Measurements from ENCODE around the gene LRRC26.

LRRC26 gene

GRCh38 chr9:137168904-137169856, 671 bp downstream of the LRRC26 start:
- H3K9ac ChIP-seq (ENCODE audit: low read depth, low read length), result no peak overlapping the region
- no peaks in the 10 kb centered on the region for H3K4me1 ChIP-seq (ENCODE audit: insufficient read depth, low read length)
- ATAC-seq (ENCODE audit: insufficient read depth, low read depth) (no peak), DNase-seq (no peak)
- peaks cover 10% of the 10 kb centered on the region for H4K20me1 ChIP-seq (ENCODE audit: insufficient read depth, low read length)
- H2AFZ ChIP-seq (ENCODE audit: low read depth, low read length), result no peak overlapping the region
- H3K9me3 ChIP-seq (ENCODE audit: insufficient read depth, low read length, severe bottlenecking), result no peaks in the 10 kb centered on the region
- peaks cover 28% of the 10 kb centered on the region for H3K27me3 ChIP-seq (ENCODE audit: insufficient read depth, low read length, poor library complexity)
- no peak for TF ChIP-seq EZH2 (IDR thresholded peaks at IDR 0.05; ENCODE audit: borderline replicate concordance, low read depth, low read length, severe bottlenecking)
- no peak for TF ChIP-seq CTCF (IDR thresholded peaks at IDR 0.05; ENCODE audit: borderline replicate concordance, extremely low read depth, low read length, poor library complexity, severe bottlenecking)
- no peak overlapping the region for H3K4me3 ChIP-seq (ENCODE audit: low read depth in 1 of 2, low read length in 2 of 2)
- no peaks in the 10 kb centered on the region for H3K79me2 ChIP-seq (ENCODE audit: insufficient read depth, low read length)
- H3K36me3 ChIP-seq (ENCODE audit: insufficient read depth, low read length), result no peaks in the 10 kb centered on the region
- H3K27ac ChIP-seq (ENCODE audit: low read length), result no peak overlapping the region
- no peak overlapping the region for H3K4me2 ChIP-seq (ENCODE audit: insufficient read depth, low read length)

- no peak for ATAC-seq (ENCODE audit: insufficient read depth, low read depth)
- 0 out of 2 replicates have a peak, but pooled peaks cover 6% of the 10 kb centered on the region for H4K20me1 ChIP-seq (ENCODE audit: insufficient read depth, low read length)
- H3K4me2 ChIP-seq (ENCODE audit: insufficient read depth, low read length), result no peak overlapping the region
- H3K27ac ChIP-seq (ENCODE audit: low read length), result no peak overlapping the region
- H3K27me3 ChIP-seq (ENCODE audit: insufficient read depth, low read length, poor library complexity), result peaks cover 28% of the 10 kb centered on the region
- TF ChIP-seq CTCF (IDR thresholded peaks at IDR 0.05; ENCODE audit: borderline replicate concordance, extremely low read depth, low read length, poor library complexity, severe bottlenecking) (no peak), EZH2 (IDR thresholded peaks at IDR 0.05; ENCODE audit: borderline replicate concordance, low read depth, low read length, severe bottlenecking) (no peak)
- H3K79me2 ChIP-seq (ENCODE audit: insufficient read depth, low read length), result no peaks in the 10 kb centered on the region
- no peak overlapping the region for H3K9ac ChIP-seq (ENCODE audit: low read depth, low read length)
- H3K9me3 ChIP-seq (ENCODE audit: insufficient read depth, low read length, severe bottlenecking), result no peaks in the 10 kb centered on the region
- no peak for DNase-seq
- H3K36me3 ChIP-seq (ENCODE audit: insufficient read depth, low read length), result no peaks in the 10 kb centered on the region
- H2AFZ ChIP-seq (ENCODE audit: low read depth, low read length), result no peak overlapping the region
- H3K4me3 ChIP-seq (ENCODE audit: low read depth in 1 of 2, low read length in 2 of 2), result no peak overlapping the region
- no peaks in the 10 kb centered on the region for H3K4me1 ChIP-seq (ENCODE audit: insufficient read depth, low read length)
Measured at GRCh38 chr9:137168573-137168903, 1.3 kb downstream of the LRRC26 start.

- Histone ChIP-seq H3K4me2 (ENCODE audit: insufficient read depth, low read length) (no peak overlapping the region), H3K4me3 (ENCODE audit: low read depth in 1 of 2, low read length in 2 of 2) (no peak overlapping the region), H3K27ac (ENCODE audit: low read length) (no peak overlapping the region), H3K9me3 (ENCODE audit: insufficient read depth, low read length, severe bottlenecking) (no peaks in the 10 kb centered on the region), H3K27me3 (ENCODE audit: insufficient read depth, low read length, poor library complexity) (peaks cover 28% of the 10 kb centered on the region), H3K79me2 (ENCODE audit: insufficient read depth, low read length) (no peaks in the 10 kb centered on the region), H3K9ac (ENCODE audit: low read depth, low read length) (no peak overlapping the region), H4K20me1 (ENCODE audit: insufficient read depth, low read length) (no peaks in the 10 kb centered on the region), H3K4me1 (ENCODE audit: insufficient read depth, low read length) (no peaks in the 10 kb centered on the region), H2AFZ (ENCODE audit: low read depth, low read length) (no peak overlapping the region), H3K36me3 (ENCODE audit: insufficient read depth, low read length) (no peaks in the 10 kb centered on the region)
- DNase-seq (no peak), ATAC-seq (ENCODE audit: insufficient read depth, low read depth) (peak; percentile 29; the same call in 1 of the 3 replicates)
- no peak for TF ChIP-seq CTCF (IDR thresholded peaks at IDR 0.05; ENCODE audit: borderline replicate concordance, extremely low read depth, low read length, poor library complexity, severe bottlenecking)
- TF ChIP-seq EZH2 (IDR thresholded peaks at IDR 0.05; ENCODE audit: borderline replicate concordance, low read depth, low read length, severe bottlenecking), result peak; percentile 44
Measured at GRCh38 chr9:137167747-137168572, 1.9 kb downstream of the LRRC26 start.
